ENCODE data around the gene ATP11A.

Gene ATP11A

GRCh38 chr13:112693831-112694497, 4.1 kb downstream of the ATP11A start:
- H3K27me3 ChIP-seq (ENCODE audit: control insufficient read depth in 1 of 2, insufficient read depth in 1 of 2, low read length in 2 of 2): no peaks in the 10 kb centered on the region
- no peak overlapping the region for H3K4me2 ChIP-seq (ENCODE audit: low read length, poor library complexity, severe bottlenecking)
- peaks cover 0 to 19% of the 10 kb centered on the region in 2 experiments for H3K36me3 ChIP-seq (ENCODE audit: control insufficient read depth in 1 of 2, insufficient read depth in 2 of 2, low read depth in 1 of 2, low read length in 2 of 2)
- no peak overlapping the region for H3K4ac ChIP-seq (ENCODE audit: low read depth in 1 of 2, low read length in 2 of 2)
- H2AFZ ChIP-seq (ENCODE audit: low read depth, low read length): no peak overlapping the region
- peak overlapping the region in 1 of 2 experiments; percentile 13 for H3K14ac ChIP-seq (ENCODE audit: low read length in 2 of 2)
- H3K9ac ChIP-seq (ENCODE audit: low read length): peak overlapping the region; percentile 46
- no peak overlapping the region for H3K27ac ChIP-seq (ENCODE audit: low read length, poor library complexity, severe bottlenecking)
- H4K8ac ChIP-seq (ENCODE audit: low read length): no peak overlapping the region
- H3K79me1 ChIP-seq (replicated peaks; ENCODE audit: low read length, poor library complexity, severe bottlenecking): peaks cover 39% of the 10 kb centered on the region
- no peak overlapping the region for H2BK15ac ChIP-seq (ENCODE audit: low read depth, poor library complexity, severe bottlenecking)
- no peak overlapping the region for H2BK12ac ChIP-seq (ENCODE audit: low read length in 2 of 2)
- H3K18ac ChIP-seq (ENCODE audit: low read depth in 1 of 2, low read length in 2 of 2): no peak overlapping the region
- H2BK120ac ChIP-seq (ENCODE audit: low read depth, low read length): no peak overlapping the region
- no peak overlapping the region for H3K23ac ChIP-seq (ENCODE audit: low read length in 2 of 2)
- H3K4me1 ChIP-seq (ENCODE audit: control insufficient read depth, insufficient read depth, low read depth, low read length): peaks cover 15% of the 10 kb centered on the region
- H3K4me3 ChIP-seq (ENCODE audit: insufficient read depth in 1 of 2, low read depth in 1 of 2, low read length in 2 of 2): peak overlapping the region in 1 of 2 experiments; percentile 36
- WGBS: 92% methylated on average over 13 of the region's 13 CpGs
- no peaks in the 10 kb centered on the region for H3K9me3 ChIP-seq (ENCODE audit: control insufficient read depth, low read length)
- H4K91ac ChIP-seq (ENCODE audit: low read length): no peak overlapping the region
- no peak overlapping the region for H2AK5ac ChIP-seq (ENCODE audit: low read length, severe bottlenecking)
- peak; percentile 52 for DNase-seq
- no peak overlapping the region for H2BK5ac ChIP-seq (ENCODE audit: low read depth, low read length, poor library complexity, severe bottlenecking)

GRCh38 chr13:112695121-112695520, 5.3 kb downstream of the ATP11A start:
- H2AK5ac ChIP-seq (ENCODE audit: low read length, severe bottlenecking): no peak overlapping the region
- no peak overlapping the region for H3K4me2 ChIP-seq (ENCODE audit: low read length, poor library complexity, severe bottlenecking)
- 90% methylated on average over 4 of the region's 4 CpGs for WGBS
- no peak overlapping the region for H2BK5ac ChIP-seq (ENCODE audit: low read depth, low read length, poor library complexity, severe bottlenecking)
- H4K8ac ChIP-seq (ENCODE audit: low read length): no peak overlapping the region
- no peak overlapping the region for H2AFZ ChIP-seq (ENCODE audit: low read depth, low read length)
- no peak overlapping the region for H2BK120ac ChIP-seq (ENCODE audit: low read depth, low read length)
- H3K79me1 ChIP-seq (replicated peaks; ENCODE audit: low read length, poor library complexity, severe bottlenecking): peaks cover 45% of the 10 kb centered on the region
- no peak overlapping the region for H3K23ac ChIP-seq (ENCODE audit: low read length in 2 of 2)
- H2BK12ac ChIP-seq (ENCODE audit: low read length in 2 of 2): no peak overlapping the region
- no peak overlapping the region for H4K91ac ChIP-seq (ENCODE audit: low read length)
- no peaks in the 10 kb centered on the region for H3K9me3 ChIP-seq (ENCODE audit: control insufficient read depth, low read length)
- no peak for DNase-seq
- H3K4ac ChIP-seq (ENCODE audit: low read depth in 1 of 2, low read length in 2 of 2): no peak overlapping the region
- H3K36me3 ChIP-seq (ENCODE audit: control insufficient read depth in 1 of 2, insufficient read depth in 2 of 2, low read depth in 1 of 2, low read length in 2 of 2): peaks cover 0 to 19% of the 10 kb centered on the region in 2 experiments
- no peak overlapping the region for H3K18ac ChIP-seq (ENCODE audit: low read depth in 1 of 2, low read length in 2 of 2)
- no peaks in the 10 kb centered on the region for H3K27me3 ChIP-seq (ENCODE audit: control insufficient read depth in 1 of 2, insufficient read depth in 1 of 2, low read length in 2 of 2)
- no peak overlapping the region for H3K4me3 ChIP-seq (ENCODE audit: insufficient read depth in 1 of 2, low read depth in 1 of 2, low read length in 2 of 2)
- H3K4me1 ChIP-seq (ENCODE audit: control insufficient read depth, insufficient read depth, low read depth, low read length): peaks cover 14% of the 10 kb centered on the region
- no peak overlapping the region for H2BK15ac ChIP-seq (ENCODE audit: low read depth, poor library complexity, severe bottlenecking)
- H3K9ac ChIP-seq (ENCODE audit: low read length): no peak overlapping the region
- H3K14ac ChIP-seq (ENCODE audit: low read length in 2 of 2): no peak overlapping the region
- H3K27ac ChIP-seq (ENCODE audit: low read length, poor library complexity, severe bottlenecking): no peak overlapping the region

- H2BK120ac ChIP-seq (ENCODE audit: low read depth, low read length): no peak overlapping the region
- no peak overlapping the region for H3K4me2 ChIP-seq (ENCODE audit: low read length, poor library complexity, severe bottlenecking)
- no peak overlapping the region for H4K8ac ChIP-seq (ENCODE audit: low read length)
- H2BK5ac ChIP-seq (ENCODE audit: low read depth, low read length, poor library complexity, severe bottlenecking): no peak overlapping the region
- no peak overlapping the region for H2AFZ ChIP-seq (ENCODE audit: low read depth, low read length)
- peak overlapping the region in 1 of 2 experiments; percentile 84 for H3K23ac ChIP-seq (ENCODE audit: low read length in 2 of 2)
- H3K36me3 ChIP-seq (ENCODE audit: control insufficient read depth in 1 of 2, insufficient read depth in 2 of 2, low read depth in 1 of 2, low read length in 2 of 2): peaks cover 0 to 25% of the 10 kb centered on the region in 2 experiments
- peak overlapping the region; percentile 3 for H2AK5ac ChIP-seq (ENCODE audit: low read length, severe bottlenecking)
- H3K4me3 ChIP-seq (ENCODE audit: insufficient read depth in 1 of 2, low read depth in 1 of 2, low read length in 2 of 2): no peak overlapping the region
- peaks cover 14% of the 10 kb centered on the region for H3K4me1 ChIP-seq (ENCODE audit: control insufficient read depth, insufficient read depth, low read depth, low read length)
- peaks cover 53% of the 10 kb centered on the region for H3K79me1 ChIP-seq (replicated peaks; ENCODE audit: low read length, poor library complexity, severe bottlenecking)
- peak overlapping the region; percentile 7 for H4K91ac ChIP-seq (ENCODE audit: low read length)
- no peak overlapping the region for H3K9ac ChIP-seq (ENCODE audit: low read length)
- H2BK12ac ChIP-seq (ENCODE audit: low read length in 2 of 2): no peak overlapping the region
- no peak overlapping the region for H3K4ac ChIP-seq (ENCODE audit: low read depth in 1 of 2, low read length in 2 of 2)
- H3K14ac ChIP-seq (ENCODE audit: low read length in 2 of 2): no peak overlapping the region
- DNase-seq: no peak
- H3K18ac ChIP-seq (ENCODE audit: low read depth in 1 of 2, low read length in 2 of 2): no peak overlapping the region
- H3K27me3 ChIP-seq (ENCODE audit: control insufficient read depth in 1 of 2, insufficient read depth in 1 of 2, low read length in 2 of 2): no peaks in the 10 kb centered on the region
- H3K9me3 ChIP-seq (ENCODE audit: control insufficient read depth, low read length): no peaks in the 10 kb centered on the region
- H3K27ac ChIP-seq (ENCODE audit: low read length, poor library complexity, severe bottlenecking): no peak overlapping the region
- H2BK15ac ChIP-seq (ENCODE audit: low read depth, poor library complexity, severe bottlenecking): no peak overlapping the region
- 98% methylated on average over 53 of the region's 53 CpGs for WGBS
These were observed 6.4 kb downstream of the ATP11A start for GRCh38 chr13:112696001-112696868.

- Histone ChIP-seq H3K9me3 (ENCODE audit: control insufficient read depth, low read length) (no peaks in the 10 kb centered on the region), H2AK5ac (ENCODE audit: low read length, severe bottlenecking) (no peak overlapping the region), H4K8ac (ENCODE audit: low read length) (no peak overlapping the region), H3K18ac (ENCODE audit: low read depth in 1 of 2, low read length in 2 of 2) (peak overlapping the region in 1 of 2 experiments; percentile 5), H3K4me2 (ENCODE audit: low read length, poor library complexity, severe bottlenecking) (no peak overlapping the region), H3K9ac (ENCODE audit: low read length) (peak overlapping the region; percentile 74), H3K79me1 (replicated peaks; ENCODE audit: low read length, poor library complexity, severe bottlenecking) (peaks cover 50% of the 10 kb centered on the region), H2BK5ac (ENCODE audit: low read depth, low read length, poor library complexity, severe bottlenecking) (no peak overlapping the region), H3K4ac (ENCODE audit: low read depth in 1 of 2, low read length in 2 of 2) (no peak overlapping the region), H4K91ac (ENCODE audit: low read length) (peak overlapping the region; percentile 7), H3K36me3 (ENCODE audit: control insufficient read depth in 1 of 2, insufficient read depth in 2 of 2, low read depth in 1 of 2, low read length in 2 of 2) (peaks cover 0 to 25% of the 10 kb centered on the region in 2 experiments), H2BK120ac (ENCODE audit: low read depth, low read length) (no peak overlapping the region), H3K4me3 (ENCODE audit: insufficient read depth in 1 of 2, low read depth in 1 of 2, low read length in 2 of 2) (no peak overlapping the region), H3K27me3 (ENCODE audit: control insufficient read depth in 1 of 2, insufficient read depth in 1 of 2, low read length in 2 of 2) (no peaks in the 10 kb centered on the region), H3K4me1 (ENCODE audit: control insufficient read depth, insufficient read depth, low read depth, low read length) (peaks cover 14% of the 10 kb centered on the region), H3K14ac (ENCODE audit: low read length in 2 of 2) (no peak overlapping the region), H2BK12ac (ENCODE audit: low read length in 2 of 2) (no peak overlapping the region), H2BK15ac (ENCODE audit: low read depth, poor library complexity, severe bottlenecking) (no peak overlapping the region), H3K23ac (ENCODE audit: low read length in 2 of 2) (no peak overlapping the region), H2AFZ (ENCODE audit: low read depth, low read length) (no peak overlapping the region), H3K27ac (ENCODE audit: low read length, poor library complexity, severe bottlenecking) (no peak overlapping the region)
- 98% methylated on average over 34 of the region's 34 CpGs for WGBS
- no peak for DNase-seq
These were observed 7.1 kb downstream of the ATP11A start for GRCh38 chr13:112696869-112697465.

Measured in mesenchymal stem cell (in vitro differentiated cells and primary cell).